Spinal cord (tissue), 10 donors: ENCODE measurements around the gene CDH9. TPM values are rescaled to one million over a fixed set of nuclear protein-coding genes. Genes with fewer than 3 reads are reported as not detected.
A peak's percentile ranks its signal among the peaks of the same experiment; 100 is the strongest.

Experiments used
- DNase-seq, 6 donors: peaks; one replicate each; pipeline versions ENCODE4 v3.0.0 to v3.0.0-alpha.2; 2013 to 2015; ENCODE audit warnings: low spot score in 6 of 6, low read depth in 4 of 6
- H3K27ac ChIP-seq: one replicate; pipeline ENCODE4 v1.5.1; 2013; ENCODE audit warnings: low read depth, low read length, control low read depth
- H3K27me3 ChIP-seq: one replicate; pipeline ENCODE4 v1.6.1; 2013; ENCODE audit warnings: low read length; ENCODE audit not compliant: control insufficient read depth, insufficient read depth
- H3K36me3 ChIP-seq: one replicate; pipeline ENCODE4 v1.6.1; 2013; ENCODE audit warnings: low read length; ENCODE audit not compliant: control insufficient read depth, insufficient read depth
- H3K4me1 ChIP-seq: one replicate; pipeline ENCODE4 v1.6.1; 2013; ENCODE audit warnings: low read length; ENCODE audit not compliant: control insufficient read depth, insufficient read depth
- H3K4me3 ChIP-seq: one replicate; pipeline ENCODE4 v1.5.1; 2013; ENCODE audit warnings: low read depth, low read length, control low read depth
- H3K9me3 ChIP-seq: one replicate; pipeline ENCODE4 v1.6.1; 2013; ENCODE audit warnings: low read length; ENCODE audit not compliant: control insufficient read depth, insufficient read depth
- WGBS: methylation state at CpG from one replicate; pipeline ENCODE4 v1.1.5; 2013; ENCODE audit warnings: missing lambda C conversion rate; ENCODE audit not compliant: insufficient coverage; 5-methylcytosine and 5-hydroxymethylcytosine counted together
- long read RNA-seq, 4 donors: transcript quantifications; one replicate each; lab custom pipeline, GENCODE V29; 2026
- polyA plus RNA-seq, 2 donors: library from polyadenylated mRNA; unstranded; fragments of 120-200 nt; gene quantifications; one replicate each; pipeline ENCODE4 v1.2.1, GENCODE V29; 2013; ENCODE audit not compliant: insufficient read length in 2 of 2
- total RNA-seq, 2 donors: library from RNA; depleted of rRNA in 1 of 2; stranded (reverse); fragments of 120-200 nt in 1 of 2; fragments of >200 nt in 1 of 2; gene quantifications; one replicate each; pipeline versions ENCODE4 v1.2.3 to v1.2.4, GENCODE V29; 2013 to 2014
- donor health status: healthy.

CDH9 gene, protein sequence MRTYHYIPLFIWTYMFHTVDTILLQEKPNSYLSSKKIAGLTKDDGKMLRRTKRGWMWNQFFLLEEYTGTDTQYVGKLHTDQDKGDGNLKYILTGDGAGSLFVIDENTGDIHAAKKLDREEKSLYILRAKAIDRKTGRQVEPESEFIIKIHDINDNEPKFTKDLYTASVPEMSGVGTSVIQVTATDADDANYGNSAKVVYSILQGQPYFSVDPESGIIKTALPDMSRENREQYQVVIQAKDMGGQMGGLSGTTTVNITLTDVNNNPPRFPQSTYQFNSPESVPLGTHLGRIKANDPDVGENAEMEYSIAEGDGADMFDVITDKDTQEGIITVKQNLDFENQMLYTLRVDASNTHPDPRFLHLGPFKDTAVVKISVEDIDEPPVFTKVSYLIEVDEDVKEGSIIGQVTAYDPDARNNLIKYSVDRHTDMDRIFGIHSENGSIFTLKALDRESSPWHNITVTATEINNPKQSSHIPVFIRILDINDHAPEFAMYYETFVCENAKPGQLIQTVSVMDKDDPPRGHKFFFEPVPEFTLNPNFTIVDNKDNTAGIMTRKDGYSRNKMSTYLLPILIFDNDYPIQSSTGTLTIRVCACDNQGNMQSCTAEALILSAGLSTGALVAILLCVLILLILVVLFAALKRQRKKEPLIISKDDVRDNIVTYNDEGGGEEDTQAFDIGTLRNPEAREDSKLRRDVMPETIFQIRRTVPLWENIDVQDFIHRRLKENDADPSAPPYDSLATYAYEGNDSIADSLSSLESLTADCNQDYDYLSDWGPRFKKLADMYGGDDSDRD
- total RNA-seq (10 to 100 TPM in 1 of 2 donors, 1 to 10 TPM in 1; 3.2 to 11.3 TPM), polyA plus RNA-seq (1 to 10 TPM; 5.7 to 6.2 TPM)
- long read RNA-seq, donor 1: 0 reads
- long read RNA-seq, donor 2: 0 reads
- long read RNA-seq, donor 3: 0 reads
- long read RNA-seq, donor 4: 0 reads

DNA sequence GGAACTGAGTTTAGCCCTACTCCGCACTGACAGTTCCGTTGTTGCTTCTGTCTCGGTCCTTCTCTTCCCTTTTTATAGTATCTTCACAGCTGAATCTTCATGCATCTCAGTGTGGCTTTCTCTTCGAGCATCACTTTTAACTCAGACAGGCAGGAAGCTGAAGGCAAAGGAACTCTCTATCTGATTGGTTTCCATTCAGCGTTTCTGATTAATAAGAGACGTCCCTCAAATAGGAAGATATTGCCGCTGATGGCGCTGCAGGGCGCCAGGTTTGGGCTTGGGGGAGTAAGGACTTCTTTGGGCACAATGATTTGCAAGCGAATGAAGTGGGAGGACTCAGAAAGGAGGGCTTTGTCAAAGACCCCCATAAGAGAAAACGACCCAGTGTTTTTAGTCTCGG, at the start of gene CDH9:
CDH9 (minus strand) TSS at position 111 of the 400 bp plus-strand sequence. CDS start 50,253 bp downstream, outside the sequence.
- peak in 4 of 6 donors; percentile 22 to 86 (median 36) for DNase-seq
- no peaks in the 10 kb centered on the region for H3K36me3 ChIP-seq
- peak within 1 kb of the TSS; percentile 31 for H3K4me3 ChIP-seq
- H3K9me3 ChIP-seq: no peaks in the 10 kb centered on the region
- no peak within 1 kb of the TSS for H3K27ac ChIP-seq
- WGBS: 4% methylated on average over 9 of the region's 12 CpGs
- no peaks in the 10 kb centered on the region for H3K27me3 ChIP-seq
- no peaks in the 10 kb centered on the region for H3K4me1 ChIP-seq

DNA sequence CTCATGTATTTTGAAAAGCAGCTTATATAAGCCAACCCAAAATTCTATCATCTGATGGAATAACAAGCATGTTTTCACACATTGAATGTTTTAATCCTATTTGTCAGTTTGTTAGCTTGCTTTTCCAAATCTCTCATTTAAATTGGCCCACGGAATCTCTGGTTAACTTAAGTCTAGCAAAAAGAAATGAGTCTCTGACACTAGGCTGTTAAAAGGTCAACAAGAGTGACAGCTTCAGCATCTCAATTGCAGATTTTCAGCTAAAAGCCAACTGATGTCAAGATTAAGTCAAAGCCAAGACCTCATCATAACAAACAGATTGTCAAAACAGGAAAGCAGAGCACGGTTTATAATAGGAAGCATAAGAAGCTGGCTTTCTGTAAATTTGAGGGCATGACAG, 49.4 kb upstream of the CDH9 start:
- no peaks in the 10 kb centered on the region for H3K27me3 ChIP-seq
- DNase-seq: peak in 1 of 6 donors; percentile 78
- H3K4me1 ChIP-seq: no peaks in the 10 kb centered on the region
- 44% methylated on average over 1 of the region's 2 CpGs for WGBS
- H3K36me3 ChIP-seq: no peaks in the 10 kb centered on the region
- H3K27ac ChIP-seq: no peak overlapping the region
- no peaks in the 10 kb centered on the region for H3K9me3 ChIP-seq
- no peak overlapping the region for H3K4me3 ChIP-seq

DNA sequence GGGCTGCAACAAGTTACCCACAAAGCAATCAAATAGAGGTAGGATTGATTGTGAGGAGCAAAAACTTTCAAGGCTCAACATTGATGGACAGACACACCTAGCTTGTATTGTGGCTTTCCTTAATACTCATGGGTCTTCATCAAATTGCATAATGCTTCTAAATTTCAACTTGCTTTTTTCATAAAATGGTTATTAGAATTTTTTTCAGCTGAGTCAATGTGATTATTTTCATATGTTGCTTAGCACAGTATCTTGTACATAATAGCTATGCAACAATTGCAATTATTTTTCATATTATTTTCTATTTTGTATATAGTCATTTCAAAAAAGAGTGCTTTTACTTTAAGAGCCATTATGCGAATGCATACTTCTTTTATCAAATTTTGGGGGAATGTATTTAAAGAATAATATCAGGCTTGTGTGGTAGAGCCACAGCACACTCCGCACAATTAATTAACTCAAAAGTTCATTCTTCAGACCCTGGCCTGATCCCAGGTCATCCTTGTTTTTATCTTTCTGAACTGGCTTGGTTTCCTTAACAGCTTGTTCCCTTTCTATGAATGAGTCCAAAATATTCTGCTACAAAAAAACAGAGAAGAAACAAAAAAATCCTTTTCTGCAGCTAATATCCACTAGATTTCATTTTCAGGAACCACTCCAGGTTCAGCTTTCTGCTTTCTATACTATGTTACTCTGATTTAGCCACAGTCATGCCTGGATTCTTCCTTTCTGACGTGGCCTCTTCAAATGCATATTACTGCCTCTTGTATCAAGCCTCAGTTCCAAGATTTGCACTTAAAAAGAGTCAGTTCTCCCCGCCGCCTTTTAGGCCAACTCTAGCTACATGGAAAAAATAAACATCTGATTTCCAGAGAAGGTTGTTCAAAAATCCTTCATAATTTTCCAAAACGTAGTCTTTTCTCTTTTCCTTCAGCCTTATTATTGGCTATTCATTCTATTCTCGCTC, 45.3 kb upstream of the CDH9 start:
- no peaks in the 10 kb centered on the region for H3K27me3 ChIP-seq
- H3K9me3 ChIP-seq: no peaks in the 10 kb centered on the region
- no peaks in the 10 kb centered on the region for H3K4me1 ChIP-seq
- 40% methylated on average over 5 of the region's 7 CpGs for WGBS
- H3K27ac ChIP-seq: no peak overlapping the region
- H3K36me3 ChIP-seq: no peaks in the 10 kb centered on the region
- H3K4me3 ChIP-seq: no peak overlapping the region
- peak in 2 of 6 donors; percentile 2 to 22 for DNase-seq

DNA sequence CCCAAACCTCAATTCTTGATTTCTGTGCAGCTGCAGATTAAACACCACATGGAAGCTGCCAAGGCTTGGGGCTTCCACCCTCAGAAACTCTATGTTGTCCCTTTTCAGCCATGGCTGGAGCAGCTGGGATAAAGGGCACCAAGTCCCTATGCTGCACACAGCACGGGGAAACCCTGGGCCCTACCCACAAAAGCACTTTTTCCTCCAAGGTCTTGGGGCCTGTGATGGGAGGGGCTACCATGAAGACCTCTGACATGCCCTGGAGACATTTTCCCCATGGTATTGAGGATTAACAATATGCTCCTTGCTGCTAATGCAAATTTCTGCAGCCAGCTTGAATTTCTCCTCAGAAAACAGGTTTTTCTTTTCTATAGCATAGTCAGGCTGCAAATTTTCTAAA, 41.8 kb upstream of the CDH9 start:
- WGBS: no CpG with 5 or more reads among the region's 1 CpG
- H3K9me3 ChIP-seq: peaks cover 1% of the 10 kb centered on the region
- no peak overlapping the region for H3K4me3 ChIP-seq
- H3K4me1 ChIP-seq: no peaks in the 10 kb centered on the region
- no peak overlapping the region for H3K27ac ChIP-seq
- no peaks in the 10 kb centered on the region for H3K27me3 ChIP-seq
- no peaks in the 10 kb centered on the region for H3K36me3 ChIP-seq
- no peak for DNase-seq

DNA sequence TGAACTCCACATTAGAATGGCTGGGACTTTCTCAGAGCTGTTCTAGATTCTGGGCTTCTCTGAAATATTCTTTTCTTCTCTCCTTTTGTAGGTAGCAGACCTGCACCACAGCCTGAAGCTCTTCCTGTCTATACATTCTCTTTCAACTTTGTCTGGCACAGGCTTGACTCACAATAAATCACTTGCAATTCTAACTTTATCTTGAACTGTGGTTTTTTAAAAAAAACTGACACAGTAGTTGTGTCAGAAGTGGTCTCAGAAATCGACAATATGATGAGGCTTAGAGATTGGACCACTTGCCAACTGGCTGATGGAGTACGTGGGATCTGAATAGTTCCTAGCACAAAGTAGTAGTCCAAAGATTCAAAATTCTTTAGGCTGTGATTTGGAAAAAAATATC, 24.1 kb upstream of the CDH9 start:
- Histone ChIP-seq H3K9me3 (no peaks in the 10 kb centered on the region), H3K4me3 (no peak overlapping the region), H3K27ac (no peak overlapping the region), H3K36me3 (no peaks in the 10 kb centered on the region), H3K4me1 (no peaks in the 10 kb centered on the region), H3K27me3 (no peaks in the 10 kb centered on the region)
- DNase-seq: no peak
- 86% methylated on average over 1 of the region's 2 CpGs for WGBS

DNA sequence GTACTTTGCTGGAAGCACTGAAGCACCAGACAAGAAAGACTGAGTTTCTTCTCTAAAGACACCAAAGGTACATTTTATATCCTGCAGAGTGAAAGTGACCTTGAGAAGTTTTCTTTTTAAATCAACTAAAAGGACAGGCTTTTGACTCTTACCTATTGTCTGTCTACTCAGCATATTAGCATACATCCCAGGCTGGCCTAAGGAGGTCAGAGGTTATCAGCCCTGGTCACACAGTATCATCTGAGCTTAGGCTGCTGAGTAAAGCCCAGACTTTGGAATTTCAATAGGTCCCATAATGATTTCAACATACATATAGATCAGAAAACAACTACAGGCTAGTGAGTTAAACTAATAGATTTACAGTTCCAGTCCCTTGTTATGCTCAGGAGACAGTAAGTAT, 10.1 kb upstream of the CDH9 start:
- no peak for DNase-seq
- no peaks in the 10 kb centered on the region for H3K27me3 ChIP-seq

DNA sequence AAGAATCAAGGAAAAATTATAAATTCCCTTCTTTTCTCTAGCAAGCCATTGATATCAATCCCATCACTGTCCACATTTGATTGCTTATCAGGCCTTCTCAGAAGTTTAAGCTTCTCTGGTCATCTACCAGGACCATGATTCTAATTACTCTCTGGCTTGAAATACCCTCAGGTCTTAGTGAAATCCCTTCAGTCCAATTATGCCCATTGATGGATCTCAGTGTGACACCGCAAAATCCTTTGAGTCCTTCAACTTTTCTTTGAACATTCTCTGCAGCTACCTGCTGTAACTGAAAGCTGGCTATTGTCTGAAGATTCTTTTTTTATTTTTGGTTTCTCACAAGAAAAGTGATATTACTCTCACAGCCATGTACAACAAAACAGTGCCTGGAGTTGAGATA, 3.0 kb upstream of the CDH9 start:
- H3K27me3 ChIP-seq: no peaks in the 10 kb centered on the region
- H3K27ac ChIP-seq: no peak overlapping the region
- no peaks in the 10 kb centered on the region for H3K4me1 ChIP-seq
- H3K4me3 ChIP-seq: no peak overlapping the region
- no CpG with 5 or more reads among the region's 1 CpG for WGBS
- no peaks in the 10 kb centered on the region for H3K9me3 ChIP-seq
- no peak for DNase-seq
- no peaks in the 10 kb centered on the region for H3K36me3 ChIP-seq

More for the DNA sequence above, 10.1 kb upstream of the CDH9 start:
- H3K4me1 ChIP-seq: no peaks in the 10 kb centered on the region
- H3K4me3 ChIP-seq: no peak overlapping the region
- no peak overlapping the region for H3K27ac ChIP-seq
- H3K9me3 ChIP-seq: no peaks in the 10 kb centered on the region
- H3K36me3 ChIP-seq: no peaks in the 10 kb centered on the region

DNA sequence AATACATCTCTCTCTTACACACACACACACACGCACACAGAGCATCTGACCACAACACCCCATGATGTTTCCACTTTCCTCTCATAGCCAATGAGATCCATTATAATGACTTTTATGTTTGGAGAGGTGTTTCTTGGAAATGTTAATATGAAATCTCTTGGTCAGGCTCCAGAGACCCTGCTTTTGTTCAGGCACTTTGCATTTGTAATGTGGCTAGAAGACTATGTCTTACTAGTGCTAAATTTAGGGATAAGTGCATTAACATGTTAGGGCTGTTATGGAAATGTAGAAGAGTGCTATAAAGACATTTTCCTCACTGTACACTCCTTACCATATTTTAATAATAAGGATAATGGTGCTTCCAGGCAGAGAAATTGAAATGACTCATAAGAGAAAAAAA, 3.8 kb downstream of the CDH9 start:
- WGBS: no CpG with 5 or more reads among the region's 1 CpG
- no peaks in the 10 kb centered on the region for H3K27me3 ChIP-seq
- H3K27ac ChIP-seq: no peak overlapping the region
- no peak overlapping the region for H3K4me3 ChIP-seq
- no peaks in the 10 kb centered on the region for H3K4me1 ChIP-seq
- H3K9me3 ChIP-seq: no peaks in the 10 kb centered on the region
- H3K36me3 ChIP-seq: no peaks in the 10 kb centered on the region
- DNase-seq: no peak

DNA sequence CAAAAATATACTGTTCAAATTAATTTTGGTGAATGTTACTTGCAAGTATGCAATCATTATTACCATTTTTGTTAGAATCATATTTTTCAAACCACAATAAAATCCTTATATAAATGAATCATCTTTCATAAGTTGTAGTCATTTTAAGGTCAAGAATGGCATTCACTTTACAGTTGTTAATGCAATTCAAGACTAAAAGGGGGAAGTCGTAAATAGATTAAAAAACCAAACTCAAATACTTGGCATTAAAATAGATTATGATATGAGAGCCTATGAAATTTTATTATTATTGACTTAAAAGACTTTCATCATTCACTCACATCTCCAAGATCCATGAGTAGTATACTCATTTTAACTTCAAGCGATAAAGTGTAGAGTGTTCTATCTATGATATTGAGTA, 11.6 kb downstream of the CDH9 start:
- Histone ChIP-seq H3K27ac (no peak overlapping the region), H3K27me3 (no peaks in the 10 kb centered on the region), H3K36me3 (no peaks in the 10 kb centered on the region), H3K4me1 (no peaks in the 10 kb centered on the region), H3K4me3 (no peak overlapping the region), H3K9me3 (no peaks in the 10 kb centered on the region)
- no CpG with 5 or more reads among the region's 2 CpGs for WGBS
- DNase-seq: no peak
